ENCODE measurements around the gene ADK.

DNA sequence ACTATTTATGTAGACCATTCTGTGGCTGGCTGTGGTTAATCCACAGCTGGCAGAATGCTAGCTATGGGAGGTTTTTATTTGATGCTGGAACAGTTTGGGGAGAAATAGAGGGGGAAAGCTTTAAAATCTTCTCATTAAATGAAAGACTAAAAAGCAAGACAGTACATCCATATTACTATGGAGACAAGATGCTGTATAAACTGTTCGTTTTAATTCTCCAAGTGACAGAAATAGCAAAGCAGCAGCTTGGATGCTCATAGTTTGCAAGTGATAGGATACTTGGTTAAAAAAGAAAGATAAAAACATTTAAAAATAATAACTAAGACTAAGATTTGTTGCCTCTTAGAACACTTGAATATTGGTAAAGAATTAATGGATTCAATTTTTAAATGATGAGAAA is 370.5 kb downstream of the ADK start:
- TF ChIP-seq, protein P1, sequence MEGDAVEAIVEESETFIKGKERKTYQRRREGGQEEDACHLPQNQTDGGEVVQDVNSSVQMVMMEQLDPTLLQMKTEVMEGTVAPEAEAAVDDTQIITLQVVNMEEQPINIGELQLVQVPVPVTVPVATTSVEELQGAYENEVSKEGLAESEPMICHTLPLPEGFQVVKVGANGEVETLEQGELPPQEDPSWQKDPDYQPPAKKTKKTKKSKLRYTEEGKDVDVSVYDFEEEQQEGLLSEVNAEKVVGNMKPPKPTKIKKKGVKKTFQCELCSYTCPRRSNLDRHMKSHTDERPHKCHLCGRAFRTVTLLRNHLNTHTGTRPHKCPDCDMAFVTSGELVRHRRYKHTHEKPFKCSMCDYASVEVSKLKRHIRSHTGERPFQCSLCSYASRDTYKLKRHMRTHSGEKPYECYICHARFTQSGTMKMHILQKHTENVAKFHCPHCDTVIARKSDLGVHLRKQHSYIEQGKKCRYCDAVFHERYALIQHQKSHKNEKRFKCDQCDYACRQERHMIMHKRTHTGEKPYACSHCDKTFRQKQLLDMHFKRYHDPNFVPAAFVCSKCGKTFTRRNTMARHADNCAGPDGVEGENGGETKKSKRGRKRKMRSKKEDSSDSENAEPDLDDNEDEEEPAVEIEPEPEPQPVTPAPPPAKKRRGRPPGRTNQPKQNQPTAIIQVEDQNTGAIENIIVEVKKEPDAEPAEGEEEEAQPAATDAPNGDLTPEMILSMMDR (conservative IDR thresholded peaks at IDR 0.05 in 1 of 2, IDR thresholded peaks at IDR 0.05 in 1 of 2; ENCODE audit: low read depth in 1 of 2, low read length in 2 of 2) = no peak
- TF ChIP-seq EZH2 (IDR thresholded peaks at IDR 0.05; ENCODE audit: low read length, missing control alignments) = no peak

Measured in fibroblast of lung (primary cell).